Measurements from ENCODE around the gene BATF2.
"Not testable (repeated sequence)": the region's sequence is repeated elsewhere in the genome, so short reads cannot be mapped to it uniquely, and the experiment has no call there.

Gene BATF2, protein sequence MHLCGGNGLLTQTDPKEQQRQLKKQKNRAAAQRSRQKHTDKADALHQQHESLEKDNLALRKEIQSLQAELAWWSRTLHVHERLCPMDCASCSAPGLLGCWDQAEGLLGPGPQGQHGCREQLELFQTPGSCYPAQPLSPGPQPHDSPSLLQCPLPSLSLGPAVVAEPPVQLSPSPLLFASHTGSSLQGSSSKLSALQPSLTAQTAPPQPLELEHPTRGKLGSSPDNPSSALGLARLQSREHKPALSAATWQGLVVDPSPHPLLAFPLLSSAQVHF

DNA sequence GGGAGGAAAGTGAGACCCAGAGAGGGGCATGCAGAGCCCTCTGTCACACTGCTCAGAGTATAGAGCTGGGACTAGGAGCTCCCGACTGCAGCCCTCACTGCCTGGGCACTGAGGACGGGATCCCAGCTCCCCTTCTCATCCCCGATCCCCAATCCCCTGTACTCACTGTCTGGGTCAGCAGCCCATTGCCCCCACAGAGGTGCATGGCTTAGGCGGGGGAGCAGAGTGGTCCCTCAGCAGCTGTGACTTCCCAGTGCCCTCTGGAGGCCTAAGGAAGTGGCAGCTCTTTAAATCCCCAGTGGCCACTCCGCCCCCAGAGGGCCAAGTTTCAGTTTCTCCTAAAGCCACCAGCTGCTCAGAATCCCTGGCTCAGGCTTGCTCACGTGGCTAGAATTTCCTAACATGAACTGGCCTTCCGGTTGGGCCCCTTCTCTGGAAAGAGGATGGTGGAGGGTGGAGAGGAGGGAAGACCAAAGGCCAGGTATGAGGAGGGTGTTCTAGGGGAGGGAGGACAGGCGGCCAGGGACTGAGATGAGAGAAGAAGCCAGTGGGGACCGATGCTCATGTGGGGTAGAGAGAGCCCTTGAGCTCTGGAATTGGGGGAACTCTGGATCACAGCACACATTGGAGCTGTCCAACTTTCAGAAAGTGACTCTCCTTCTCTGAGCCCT lies at the start of gene BATF2:
Gene BATF2 (minus strand): TSS at position 262 of the 671 bp plus-strand sequence. CDS start 57 bp downstream, at position 205.
- peak; percentile 58 for DNase-seq

DNA sequence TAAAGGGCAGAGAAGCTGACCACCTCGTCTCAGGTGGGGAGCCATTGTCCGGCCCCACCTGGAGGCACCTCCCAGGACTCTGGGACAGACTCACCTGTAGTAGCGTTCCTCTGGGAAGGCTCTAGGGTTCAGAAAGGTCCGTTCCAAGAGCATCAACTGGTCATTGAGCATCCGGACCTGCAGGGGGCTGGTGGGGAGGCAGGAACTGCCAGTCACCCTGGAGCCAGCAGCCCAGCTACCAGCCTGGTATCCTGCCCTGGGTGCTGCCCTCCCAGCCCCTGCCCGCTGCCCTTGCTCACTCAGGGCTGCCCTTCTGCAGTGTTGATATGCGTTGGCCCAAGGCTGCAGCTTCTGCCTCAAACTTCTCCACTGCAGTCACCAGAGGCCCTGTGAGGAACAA lies 49.0 kb upstream of the BATF2 start:
- no peak for DNase-seq

GRCh38 chr11:65045061-65045460 lies 48.3 kb upstream of the BATF2 start:
- no peak for DNase-seq

DNA sequence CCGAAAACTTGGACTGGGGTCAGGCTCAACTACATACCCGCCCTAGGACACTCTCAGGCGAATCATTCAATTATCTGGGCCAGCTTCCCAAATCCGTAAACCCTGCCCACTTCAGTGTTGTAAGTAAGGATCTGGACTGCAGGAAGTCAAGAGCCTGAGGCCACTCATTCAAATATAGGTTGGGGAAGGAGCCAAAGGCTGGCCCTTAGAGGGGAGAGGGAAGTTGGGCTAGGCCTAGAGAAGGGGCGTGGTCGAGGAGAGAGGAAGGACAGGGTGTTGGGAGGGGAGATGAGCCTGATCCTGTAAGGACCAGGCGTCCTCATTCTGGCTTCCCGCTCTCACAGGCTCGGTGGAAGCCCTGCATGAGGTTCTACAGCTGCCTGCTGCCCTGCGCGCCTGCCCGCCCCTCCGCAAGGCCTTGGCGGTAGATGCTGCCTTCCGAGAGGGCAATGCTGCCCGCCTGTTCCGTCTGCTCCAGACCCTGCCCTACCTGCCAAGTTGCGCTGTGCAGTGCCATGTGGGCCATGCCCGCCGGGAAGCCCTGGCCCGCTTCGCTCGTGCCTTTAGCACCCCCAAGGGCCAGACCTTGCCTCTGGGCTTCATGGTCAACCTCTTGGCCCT lies 47.2 kb upstream of the BATF2 start:
- no peak for DNase-seq

- no peak for DNase-seq
These were observed 46.1 kb upstream of the BATF2 start for GRCh38 chr11:65042891-65043290.

DNA sequence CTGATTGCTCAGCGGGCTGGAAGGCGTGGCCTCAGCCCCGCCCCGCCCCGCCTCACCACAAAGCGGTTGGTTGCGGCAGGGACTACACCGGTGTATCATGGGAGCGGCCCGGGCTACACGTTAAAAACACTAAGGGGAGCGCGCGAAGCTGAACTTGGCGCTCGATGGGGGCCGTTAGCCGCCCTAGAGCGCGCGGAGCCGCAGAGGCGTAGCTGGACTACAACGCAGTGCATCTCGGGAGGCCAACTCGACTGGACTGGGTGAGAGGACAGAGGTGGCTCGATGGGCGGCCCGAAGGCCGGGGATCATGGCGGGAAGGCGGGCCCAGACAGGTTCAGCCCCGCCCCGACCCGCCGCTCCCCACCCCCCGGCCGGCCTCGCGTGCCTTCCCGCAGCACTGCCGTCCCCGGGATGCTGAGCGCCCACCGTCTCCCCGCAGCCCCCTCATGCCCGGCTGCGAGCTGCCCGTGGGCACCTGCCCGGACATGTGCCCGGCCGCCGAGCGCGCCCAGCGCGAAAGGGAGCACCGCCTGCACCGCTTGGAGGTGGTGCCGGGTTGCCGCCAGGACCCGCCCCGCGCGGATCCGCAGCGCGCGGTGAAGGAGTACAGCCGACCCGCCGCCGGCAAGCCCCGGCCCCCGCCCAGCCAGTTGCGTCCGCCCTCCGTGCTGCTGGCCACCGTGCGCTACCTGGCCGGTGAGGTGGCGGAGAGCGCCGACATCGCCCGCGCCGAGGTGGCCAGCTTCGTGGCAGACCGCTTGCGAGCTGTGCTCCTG lies 44.3 kb upstream of the BATF2 start, which contains the start of gene SAC3D1:
Gene SAC3D1 (plus strand): TSS at position 364 of the 776 bp plus-strand sequence. CDS start 83 bp downstream, at position 447.
- peak; percentile 98 for DNase-seq

- DNase-seq = no peak
These were observed 43.7 kb upstream of the BATF2 start for GRCh38 chr11:65040520-65040846.

- no peak for DNase-seq
These were observed 40.2 kb upstream of the BATF2 start for GRCh38 chr11:65036931-65037330.

GRCh38 chr11:65035579-65035978 lies 38.8 kb upstream of the BATF2 start:
- no peak for DNase-seq

- DNase-seq = no peak
These were observed 37.7 kb upstream of the BATF2 start for GRCh38 chr11:65034423-65034822.

- no peak for DNase-seq
These were observed 35.4 kb upstream of the BATF2 start for GRCh38 chr11:65032216-65032615.

DNA sequence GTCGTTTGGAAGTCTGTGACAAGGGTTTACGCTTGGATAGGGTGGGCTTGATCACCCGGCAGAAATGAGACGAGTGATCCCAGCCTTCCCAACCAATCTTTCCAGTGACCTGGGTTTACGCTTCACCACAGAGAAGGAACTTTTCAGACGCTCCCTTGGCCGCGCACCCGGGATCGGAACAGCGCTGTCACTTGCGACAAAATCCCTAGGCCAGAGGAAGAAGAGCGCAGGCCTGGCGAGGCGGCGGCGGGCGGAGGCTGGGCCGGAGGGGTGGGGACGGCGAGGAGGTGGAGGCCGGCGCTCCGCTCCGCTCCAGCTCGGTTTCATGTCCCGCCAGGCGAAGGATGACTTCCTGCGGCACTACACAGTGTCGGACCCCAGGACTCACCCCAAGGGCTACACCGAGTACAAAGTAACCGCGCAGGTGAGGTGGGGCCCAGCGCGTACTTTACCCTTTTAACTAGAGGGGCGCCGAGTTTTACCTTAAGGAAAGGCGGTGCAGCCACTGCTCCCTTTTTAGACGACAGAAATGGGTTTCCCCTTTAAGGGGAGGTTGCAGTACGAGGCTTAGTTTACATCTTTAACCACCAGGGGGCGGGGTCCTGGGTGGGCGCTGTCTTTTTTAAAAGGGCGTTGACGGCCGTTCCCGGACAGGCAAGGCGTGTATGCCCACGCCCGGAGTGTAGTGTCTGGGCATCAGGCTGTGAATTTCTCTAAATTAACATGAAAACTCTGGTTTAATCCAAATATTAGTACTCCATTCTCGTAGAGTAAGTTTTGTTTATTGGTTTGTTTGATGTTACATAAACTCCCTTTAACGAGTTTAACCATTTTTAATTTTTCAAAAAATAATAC lies 30.7 kb upstream of the BATF2 start, which contains the start of gene SNX15:
Gene SNX15 (plus strand): TSS at position 227 of the 855 bp plus-strand sequence. CDS start 99 bp downstream, at position 326.
- peak; percentile 96 for DNase-seq

DNA sequence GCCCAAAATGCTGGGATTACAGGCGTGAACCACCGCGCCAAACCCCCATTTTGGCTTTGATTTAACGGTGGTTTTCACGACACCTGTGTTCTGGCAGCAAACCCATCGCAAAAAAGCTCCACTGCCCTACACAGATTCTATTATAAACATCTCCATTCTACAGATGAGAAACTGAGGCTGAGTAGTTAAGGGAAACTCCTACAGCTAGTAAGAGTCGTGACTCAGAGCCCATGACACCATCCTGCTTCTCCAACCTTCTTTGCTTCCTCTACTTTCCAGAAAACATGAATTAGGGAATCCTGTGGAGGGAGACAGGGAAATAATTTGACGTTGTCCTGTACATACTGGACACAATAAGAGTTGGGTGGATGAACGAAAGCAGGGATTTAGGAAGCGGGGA lies 30.0 kb upstream of the BATF2 start:
- no peak for DNase-seq

- DNase-seq = not testable (repeated sequence)
These were observed 26.7 kb upstream of the BATF2 start for GRCh38 chr11:65023502-65023901.

DNA sequence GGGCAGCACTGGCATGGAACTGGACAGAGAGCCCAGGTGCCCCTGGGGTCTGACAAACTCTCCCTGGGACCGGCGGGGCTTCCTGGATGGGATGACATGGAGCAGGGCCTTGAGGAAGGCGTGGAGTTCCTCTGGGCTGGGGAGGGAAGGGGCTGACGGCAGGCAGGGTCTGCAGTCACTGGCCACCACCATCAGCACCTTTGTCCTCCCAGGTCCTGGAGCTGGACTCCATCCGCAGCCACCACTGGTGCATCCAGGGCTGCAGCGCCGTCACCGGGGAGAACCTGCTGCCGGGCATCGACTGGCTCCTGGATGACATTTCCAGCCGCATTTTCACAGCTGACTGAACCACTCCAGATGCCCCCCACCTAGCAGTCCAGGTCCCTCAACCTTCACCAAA lies 24.7 kb upstream of the BATF2 start:
- DNase-seq = no peak

- DNase-seq = no peak
These were observed 24.2 kb upstream of the BATF2 start for GRCh38 chr11:65021003-65021402.

GRCh38 chr11:65019824-65020223 lies 23.1 kb upstream of the BATF2 start:
- no peak for DNase-seq

DNA sequence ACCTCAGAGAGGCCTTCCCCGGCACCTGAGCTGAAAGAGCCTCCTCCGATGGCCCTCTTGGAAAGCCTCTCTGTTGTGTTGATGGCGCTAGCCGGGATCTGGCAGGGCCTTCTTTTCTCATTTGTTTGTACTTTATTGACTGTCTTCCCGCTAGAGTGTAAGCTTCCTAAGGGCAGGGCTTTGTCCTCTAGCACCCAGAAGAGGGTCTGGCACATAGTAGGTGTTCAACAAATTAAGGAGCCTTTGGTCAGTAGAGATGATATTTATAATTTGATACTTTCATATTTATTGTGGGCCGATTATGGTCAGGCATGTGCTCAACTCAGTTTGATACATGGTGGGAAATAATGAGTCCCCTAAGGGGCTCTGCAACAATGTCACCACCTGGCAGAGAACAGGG lies 21.2 kb upstream of the BATF2 start:
- DNase-seq = no peak

DNA sequence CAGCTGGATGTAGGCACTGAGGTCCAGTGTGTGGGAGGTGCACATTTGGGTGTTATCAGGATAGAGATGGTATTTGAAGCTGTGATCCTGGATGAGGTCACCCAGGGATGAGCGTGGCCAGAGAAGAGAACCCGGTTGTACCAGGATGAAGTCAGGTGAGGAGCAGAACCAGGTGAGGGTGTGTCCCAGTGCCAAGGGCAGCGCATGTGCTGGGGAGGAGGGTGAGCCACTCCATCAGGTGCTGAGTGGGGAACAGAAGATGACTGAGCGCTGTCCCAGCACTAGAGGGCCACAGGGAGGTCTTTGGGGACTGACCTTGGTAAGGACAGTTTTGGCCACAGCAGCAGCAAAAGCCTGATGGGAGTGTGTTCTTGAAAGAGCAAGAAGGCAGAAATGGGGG lies 19.9 kb upstream of the BATF2 start:
- DNase-seq = no peak

- DNase-seq = no peak
These were observed 18.0 kb upstream of the BATF2 start for GRCh38 chr11:65014726-65015227.

GRCh38 chr11:65013888-65014725 lies 17.3 kb upstream of the BATF2 start, which contains the start of gene ARL2:
Gene ARL2, plus strand, starts transcription at chr11:65014160. Its CDS starts 48 bp downstream, at chr11:65014208.
- DNase-seq = peak; percentile 90

Measured in NCI-H510A (cell line).